IMR-90 (cell line): Measurements from ENCODE around the gene AGBL1. TPM values are rescaled to one million over a fixed set of nuclear protein-coding genes. Genes with fewer than 3 reads are reported as not detected.

ENCODE experiments used
- ATAC-seq: fragments of 200-7000 bp; cut with Tn5 transposase; 2 replicates; pipeline ENCODE4 v1.9.1; 2020; ENCODE audit warnings: low read depth, mild to moderate bottlenecking, moderate library complexity
- BruUV-seq: library from RNA; stranded (reverse); fragments of 400-500 nt; replicated peaks from 2 replicates; lab custom pipeline; 2021; lab: Mats Ljungman, UMichigan
- CTCF ChIA-PET: fragments of 300-600 bp; formaldehyde crosslinking; extraction: SDS; loops from one replicate; lab custom pipeline; 2021; ENCODE audit warnings: antibody characterized with exemption; lab: Yijun Ruan, JAX
- POLR2A ChIA-PET: fragments of 300-600 bp; sonication (Branson Sonifier 250); formaldehyde crosslinking; loops from one replicate; lab custom pipeline; 2022; ENCODE audit warnings: antibody characterized with exemption; ENCODE audit not compliant: unreplicated experiment; lab: Charles Lee
- DNase-seq: peaks from one replicate; pipeline ENCODE4 v3.0.0; 2013
- H2AFZ ChIP-seq: replicated peaks from 2 replicates; pipeline ENCODE3; 2013; ENCODE audit warnings: low read length, mild to moderate bottlenecking; ENCODE audit not compliant: poor library complexity
- H2AK5ac ChIP-seq: 2 replicates; pipeline ENCODE4 v1.6.1; 2013; ENCODE audit warnings: low read depth, low read length, inconsistent platforms
- H2AK9ac ChIP-seq: replicated peaks from 2 replicates; pipeline ENCODE3; 2013; ENCODE audit warnings: mild to moderate bottlenecking, low read depth, low read length, moderate library complexity; ENCODE audit not compliant: poor library complexity
- H2BK120ac ChIP-seq: 2 replicates; pipeline ENCODE4 v1.6.1; 2013; ENCODE audit warnings: low read depth, low read length, inconsistent platforms
- H2BK15ac ChIP-seq: 3 replicates; pipeline ENCODE4 v1.6.1; 2013; ENCODE audit warnings: low read depth, low read length, inconsistent platforms
- H2BK20ac ChIP-seq: 2 replicates; pipeline ENCODE4 v1.6.1; 2013; ENCODE audit warnings: low read depth, mild to moderate bottlenecking, inconsistent platforms, low read length, moderate library complexity
- H2BK5ac ChIP-seq: 2 replicates; pipeline ENCODE4 v1.6.1; 2013; ENCODE audit warnings: mild to moderate bottlenecking, low read depth, low read length, inconsistent platforms; ENCODE audit not compliant: poor library complexity, severe bottlenecking
- H3K14ac ChIP-seq: replicated peaks from 2 replicates; pipeline ENCODE4 v1.6.1; 2013; ENCODE audit warnings: low read depth, low read length, inconsistent platforms
- H3K18ac ChIP-seq: 2 replicates; pipeline ENCODE4 v1.6.1; 2013; ENCODE audit warnings: low read depth, low read length, control low read depth
- H3K23ac ChIP-seq: 2 replicates; pipeline ENCODE4 v1.6.1; 2013; ENCODE audit warnings: low read depth, low read length, inconsistent platforms
- H3K27ac ChIP-seq: 2 replicates; pipeline ENCODE4 v1.5.1; 2013; ENCODE audit warnings: mild to moderate bottlenecking, control low read depth, low read length; ENCODE audit not compliant: insufficient read depth
- H3K27me3 ChIP-seq: 2 replicates; pipeline ENCODE4 v1.6.1; 2013; ENCODE audit warnings: low read length; ENCODE audit not compliant: control insufficient read depth, insufficient read depth
- H3K36me3 ChIP-seq: 2 replicates; pipeline ENCODE4 v1.6.1; 2013; ENCODE audit warnings: low read length, mixed read lengths; ENCODE audit not compliant: control insufficient read depth, insufficient read depth
- H3K4ac ChIP-seq: 2 replicates; pipeline ENCODE4 v1.6.1; 2013; ENCODE audit warnings: low read depth, low read length, inconsistent platforms
- H3K4me1 ChIP-seq: 2 replicates; pipeline ENCODE4 v1.6.1; 2013; ENCODE audit warnings: low read length, mixed read lengths; ENCODE audit not compliant: control insufficient read depth, insufficient read depth
- H3K4me2 ChIP-seq: 2 replicates; pipeline ENCODE4 v1.6.1; 2013; ENCODE audit warnings: low read depth, mild to moderate bottlenecking, control low read depth, low read length, moderate library complexity
- H3K4me3 ChIP-seq: 2 replicates; pipeline ENCODE4 v1.5.1; 2013; ENCODE audit warnings: low read depth, mild to moderate bottlenecking, control low read depth, low read length, moderate library complexity; ENCODE audit not compliant: insufficient read depth
- H3K56ac ChIP-seq: 2 replicates; pipeline ENCODE4 v1.6.1; 2013; ENCODE audit warnings: low read length, inconsistent platforms; ENCODE audit not compliant: insufficient read depth; ENCODE audit errors: extremely low read depth
- H3K79me1 ChIP-seq, 2 experiments: 2 replicates each; pipeline ENCODE4 v1.6.1; 2013; ENCODE audit warnings: low read length in 2 of 2, inconsistent platforms in 1 of 2, low read depth in 1 of 2
- H3K9ac ChIP-seq: 2 replicates; pipeline ENCODE4 v1.6.1; 2013; ENCODE audit warnings: low read depth, low read length, control low read depth
- H3K9me1 ChIP-seq: 2 replicates; pipeline ENCODE4 v1.6.1; 2013; ENCODE audit warnings: low read length, inconsistent platforms; ENCODE audit not compliant: insufficient read depth
- H3K9me3 ChIP-seq: 2 replicates; pipeline ENCODE4 v1.6.1; 2013; ENCODE audit warnings: low read length; ENCODE audit not compliant: control insufficient read depth, insufficient read depth
- H4K20me1 ChIP-seq: 2 replicates; pipeline ENCODE4 v1.6.1; 2013; ENCODE audit warnings: low read length, inconsistent platforms; ENCODE audit not compliant: insufficient read depth
- H4K5ac ChIP-seq: 2 replicates; pipeline ENCODE4 v1.6.1; 2013; ENCODE audit warnings: mild to moderate bottlenecking, low read depth, low read length, control low read depth
- H4K8ac ChIP-seq, 2 experiments: 2 replicates each; pipeline ENCODE4 v1.6.1; 2013; ENCODE audit warnings: low read depth in 2 of 2, low read length in 2 of 2, control low read depth in 1 of 2, inconsistent platforms in 1 of 2
- H4K91ac ChIP-seq: 2 replicates; pipeline ENCODE4 v1.6.1; 2013; ENCODE audit warnings: low read depth, low read length, inconsistent platforms; ENCODE audit not compliant: insufficient read depth
- BHLHE40 ChIP-seq: fragments of 150-350 bp; IDR thresholded peaks from 2 replicates; pipeline ENCODE4 v1.6.1; 2016; ENCODE audit warnings: mild to moderate bottlenecking, low read depth, low read length
- CEBPB ChIP-seq: IDR thresholded peaks from 2 replicates; pipeline ENCODE4 v1.6.1; 2012; ENCODE audit warnings: low read depth, low read length, improper control_type of control experiment
- CHD1 ChIP-seq: IDR thresholded peaks from 2 replicates; pipeline ENCODE4 v1.6.1; 2012; ENCODE audit warnings: low read depth, low read length, improper control_type of control experiment
- CTCF ChIP-seq: conservative IDR thresholded peaks from 2 replicates; pipeline ENCODE4 v1.5.1; 2012; ENCODE audit warnings: mild to moderate bottlenecking, low read depth, low read length, improper control_type of control experiment
- FOS ChIP-seq: fragments of 150-350 bp; IDR thresholded peaks from 2 replicates; pipeline ENCODE4 v1.6.1; 2016; ENCODE audit warnings: low read depth, low read length
- MAFK ChIP-seq: IDR thresholded peaks from 2 replicates; pipeline ENCODE4 v1.6.1; 2012; ENCODE audit warnings: low read depth, low read length, improper control_type of control experiment
- MAZ ChIP-seq: IDR thresholded peaks from 2 replicates; pipeline ENCODE4 v1.6.1; 2012; ENCODE audit warnings: low read depth, mild to moderate bottlenecking, low read length, improper control_type of control experiment, moderate library complexity, borderline replicate concordance
- MXI1 ChIP-seq: IDR thresholded peaks from 2 replicates; pipeline ENCODE4 v1.6.1; 2012; ENCODE audit warnings: low read depth, mild to moderate bottlenecking, low read length, moderate library complexity, borderline replicate concordance
- NFE2L2 ChIP-seq: fragments of 150-350 bp; IDR thresholded peaks from 2 replicates; pipeline ENCODE4 v1.6.1; 2016; ENCODE audit warnings: low read depth, mild to moderate bottlenecking, low read length
- POLR2A ChIP-seq: IDR thresholded peaks from 2 replicates; pipeline ENCODE4 v1.6.1; 2012; ENCODE audit warnings: mild to moderate bottlenecking, low read depth, low read length
- RAD21 ChIP-seq: IDR thresholded peaks from 2 replicates; pipeline ENCODE4 v1.6.1; 2012; ENCODE audit warnings: low read length, improper control_type of control experiment
- RCOR1 ChIP-seq: IDR thresholded peaks from 2 replicates; pipeline ENCODE4 v1.6.1; 2012; ENCODE audit warnings: mild to moderate bottlenecking, low read length, improper control_type of control experiment; ENCODE audit not compliant: insufficient replicate concordance
- RFX5 ChIP-seq: IDR thresholded peaks from 2 replicates; pipeline ENCODE4 v1.8.0; 2012; ENCODE audit warnings: low read depth, mild to moderate bottlenecking, low read length, moderate library complexity
- SMC3 ChIP-seq: fragments of 150-350 bp; IDR thresholded peaks from 2 replicates; pipeline ENCODE4 v1.6.1; 2016; ENCODE audit warnings: low read depth, mild to moderate bottlenecking, antibody characterized with exemption, low read length, moderate library complexity
- USF2 ChIP-seq: fragments of 150-350 bp; IDR thresholded peaks from 2 replicates; pipeline ENCODE4 v1.6.1; 2017; ENCODE audit warnings: mild to moderate bottlenecking, antibody characterized with exemption, low read length, low read depth
- WGBS, 2 experiments: methylation state at CpG; one replicate each; pipeline versions ENCODE4 v1.1.5 to v1.1.7; 2013; ENCODE audit warnings: missing lambda C conversion rate in 2 of 2; ENCODE audit not compliant: insufficient read length in 1 of 2; ENCODE audit errors: extremely low coverage in 2 of 2; 5-methylcytosine and 5-hydroxymethylcytosine counted together
- dilution Hi-C: fragments of 300-500 bp; cut with HindIII; formaldehyde crosslinking; loops from one replicate; pipeline ENCODE4 v1.14.3; 2018; ENCODE audit warnings: low sequenced_read_pairs; ENCODE audit not compliant: unreplicated experiment
- in situ Hi-C: fragments of 300-500 bp; cut with MboI; formaldehyde crosslinking; loops from 3 replicates; pipeline ENCODE4 v1.14.3; 2019; ENCODE audit warnings: low sequenced_read_pairs, inconsistent platforms, mixed read lengths
- intact Hi-C: fragments of 100-400 bp; cut with micrococcal nuclease; formaldehyde crosslinking; loops from 2 replicates; pipeline ENCODE4 v1.10.0; 2022
- polyA plus RNA-seq, 3 experiments: library from polyadenylated mRNA; depleted of rRNA; stranded (reverse); fragments of >200 nt; gene quantifications; 2 replicates each; pipeline ENCODE4 v1.2.3, GENCODE V29; 2012; ENCODE audit warnings: low replicate concordance in 1 of 3
- total RNA-seq: library from RNA; depleted of rRNA; stranded (reverse); fragments of >200 nt; gene quantifications from 2 replicates; pipeline ENCODE4 v1.2.3, GENCODE V29; 2012
- TF ChIP-seq, protein P1 (sequence below): fragments of 150-350 bp; IDR thresholded peaks from 2 replicates; pipeline ENCODE4 v1.6.1; 2016; ENCODE audit warnings: low read depth, mild to moderate bottlenecking, low read length, moderate library complexity, borderline replicate concordance

Gene AGBL1
- total and polyA plus RNA-seq, 2 of the 4 experiments (the other 2 are of a cell fraction), result not detected

DNA sequence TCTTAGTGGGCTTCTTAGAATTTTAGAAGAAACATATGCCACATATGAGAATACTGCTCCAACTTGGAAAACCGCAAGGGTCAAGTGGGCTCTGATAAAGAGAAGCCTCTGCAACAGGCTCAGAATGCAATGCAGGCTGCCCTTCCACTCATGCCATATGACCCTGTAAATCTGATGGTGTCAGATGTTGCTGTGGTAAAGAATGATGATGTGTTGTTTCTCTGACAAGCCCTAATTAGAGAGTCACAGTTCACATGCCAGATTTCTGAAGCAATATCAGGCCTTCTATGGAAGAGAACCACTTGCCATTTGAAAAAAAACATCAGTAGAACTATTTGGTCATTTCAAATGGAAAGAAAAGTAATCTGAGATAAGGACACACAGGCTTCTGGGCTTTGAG lies 749.6 kb downstream of the AGBL1 start:
- H3K27me3 ChIP-seq, result no peaks in the 10 kb centered on the region
- H4K8ac ChIP-seq, result no peak overlapping the region
- no peak for ATAC-seq
- no peaks in the 10 kb centered on the region for H3K36me3 ChIP-seq
- H4K91ac ChIP-seq, result no peak overlapping the region
- no peak overlapping the region for H3K23ac ChIP-seq
- no peak overlapping the region for H2BK15ac ChIP-seq
- intact Hi-C loops (no loop called here), in situ Hi-C loops (no loop called here), dilution Hi-C loops (no loop called here)
- no peak overlapping the region for H2AFZ ChIP-seq
- no TSS peak for BruUV-seq
- H2AK9ac ChIP-seq, result no peak overlapping the region
- ChIA-PET POLR2A (no interaction called here), CTCF (no interaction called here)
- DNase-seq, result no peak
- no peak overlapping the region for H3K14ac ChIP-seq
- H2BK5ac ChIP-seq, result no peak overlapping the region
- no peak overlapping the region for H2AK5ac ChIP-seq
- no peaks in the 10 kb centered on the region for H3K4me1 ChIP-seq
- H3K9me1 ChIP-seq, result no peaks in the 10 kb centered on the region
- H4K5ac ChIP-seq, result no peak overlapping the region
- no peak overlapping the region for H3K4me3 ChIP-seq
- no peak overlapping the region for H3K18ac ChIP-seq
- H3K9me3 ChIP-seq, result peaks cover 13% of the 10 kb centered on the region
- no peak overlapping the region for H3K4ac ChIP-seq
- no peaks in the 10 kb centered on the region for H3K79me1 ChIP-seq
- H3K27ac ChIP-seq, result no peak overlapping the region
- no CpG with 5 or more reads among the region's 1 CpG for WGBS, 2 experiments
- no peak overlapping the region for H2BK120ac ChIP-seq
- no peak overlapping the region for H3K9ac ChIP-seq
- H3K4me2 ChIP-seq, result no peak overlapping the region
- H2BK20ac ChIP-seq, result no peak overlapping the region
- TF ChIP-seq NFE2L2 (no peak), MXI1 (no peak), POLR2A (no peak), SMC3 (no peak), CEBPB (no peak), MAFK (no peak), CHD1 (no peak), MAZ (no peak), USF2 (no peak), RCOR1 (no peak), CTCF (no peak), RAD21 (no peak), BHLHE40 (no peak), FOS (no peak), RFX5 (no peak)
- TF ChIP-seq, protein P1, sequence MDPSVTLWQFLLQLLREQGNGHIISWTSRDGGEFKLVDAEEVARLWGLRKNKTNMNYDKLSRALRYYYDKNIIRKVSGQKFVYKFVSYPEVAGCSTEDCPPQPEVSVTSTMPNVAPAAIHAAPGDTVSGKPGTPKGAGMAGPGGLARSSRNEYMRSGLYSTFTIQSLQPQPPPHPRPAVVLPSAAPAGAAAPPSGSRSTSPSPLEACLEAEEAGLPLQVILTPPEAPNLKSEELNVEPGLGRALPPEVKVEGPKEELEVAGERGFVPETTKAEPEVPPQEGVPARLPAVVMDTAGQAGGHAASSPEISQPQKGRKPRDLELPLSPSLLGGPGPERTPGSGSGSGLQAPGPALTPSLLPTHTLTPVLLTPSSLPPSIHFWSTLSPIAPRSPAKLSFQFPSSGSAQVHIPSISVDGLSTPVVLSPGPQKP, result no peak
- H4K20me1 ChIP-seq, result no peaks in the 10 kb centered on the region
- no peak overlapping the region for H3K56ac ChIP-seq
